ENCODE measurements around the gene CDC14B. TPM values are rescaled to one million over a fixed set of nuclear protein-coding genes. Genes with fewer than 3 reads are reported as not detected.
"Not testable (repeated sequence)": the region's sequence is repeated elsewhere in the genome, so short reads cannot be mapped to it uniquely, and the experiment has no call there.

The CDC14B gene
- total RNA-seq, 2 experiments from 2014 or later: 0.23 to 0.37 TPM

DNA sequence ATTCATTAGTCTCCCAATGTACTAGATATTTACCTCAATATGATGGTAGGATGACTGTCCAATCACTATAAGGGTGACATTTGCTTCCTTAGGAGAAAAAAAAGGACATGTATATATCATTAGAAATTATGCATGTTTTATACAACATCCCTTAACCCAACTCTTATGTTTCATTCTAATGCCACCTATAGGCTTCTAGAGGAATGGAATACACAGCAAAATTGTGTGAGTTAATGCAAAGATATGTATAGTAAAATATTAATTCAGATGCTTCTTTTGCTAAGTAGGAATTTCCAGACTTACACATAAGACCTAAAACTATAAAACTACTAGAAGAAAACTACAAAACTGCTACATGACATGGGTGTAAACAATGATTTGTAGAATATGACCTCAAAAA, 32.0 kb upstream of the CDC14B start:
- ATAC-seq: no peak
- POLR2A ChIA-PET: no interaction called here
- H3K4me1 Mint-ChIP-seq (ENCODE audit: low read depth): peaks cover 13% of the 10 kb centered on the region
- H3K4me3 Mint-ChIP-seq: no peak overlapping the region
- H3K27ac Mint-ChIP-seq: no peak overlapping the region
- CTCF ChIA-PET: no interaction called here
- H3K36me3 Mint-ChIP-seq (ENCODE audit: low read depth): no peaks in the 10 kb centered on the region
- DNase-seq: no peak
- H3K27me3 Mint-ChIP-seq (ENCODE audit: low read depth): peaks cover 7% of the 10 kb centered on the region
- no peaks in the 10 kb centered on the region for H3K9me3 Mint-ChIP-seq (ENCODE audit: insufficient read depth)

DNA sequence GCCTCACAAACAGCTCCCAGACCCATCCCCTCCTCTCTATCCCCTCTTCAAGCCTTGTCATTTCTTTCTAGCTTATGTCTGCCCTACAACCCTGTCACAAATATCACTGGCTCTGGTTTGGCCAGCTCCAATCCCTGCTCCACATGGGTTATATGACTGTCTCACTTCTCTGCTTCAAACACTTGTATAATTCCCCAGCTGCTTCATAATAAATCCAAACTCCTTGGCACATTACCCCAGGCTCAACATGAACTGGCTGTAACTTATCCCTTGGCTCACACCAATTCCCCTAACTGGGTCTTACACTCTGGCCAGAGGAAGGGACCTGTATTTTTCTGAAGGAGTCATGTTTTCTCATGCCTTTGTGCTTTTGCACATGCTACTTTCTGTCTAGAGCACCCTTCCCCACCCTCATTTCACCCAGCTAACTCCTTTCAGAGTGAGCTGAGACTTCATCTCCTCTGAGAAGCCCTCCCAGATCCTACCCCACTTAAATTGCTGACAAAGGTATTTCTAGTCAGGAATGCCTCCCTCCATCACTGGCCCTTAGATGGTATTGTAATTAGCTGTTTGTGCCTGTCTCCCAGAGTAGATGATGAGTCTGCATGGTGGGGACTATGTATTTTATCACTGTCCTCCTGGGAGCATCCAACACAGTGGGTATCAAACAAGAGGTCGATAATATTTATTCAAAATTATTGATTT, 30.1 kb upstream of the CDC14B start:
- H3K27me3 Mint-ChIP-seq (ENCODE audit: low read depth): peaks cover 2% of the 10 kb centered on the region
- ATAC-seq: no peak
- no peak overlapping the region for H3K4me3 Mint-ChIP-seq
- POLR2A ChIA-PET: no interaction called here
- peaks cover 5% of the 10 kb centered on the region for H3K4me1 Mint-ChIP-seq (ENCODE audit: low read depth)
- H3K36me3 Mint-ChIP-seq (ENCODE audit: low read depth): no peaks in the 10 kb centered on the region
- DNase-seq: no peak
- no peaks in the 10 kb centered on the region for H3K9me3 Mint-ChIP-seq (ENCODE audit: insufficient read depth)
- no peak overlapping the region for H3K27ac Mint-ChIP-seq
- CTCF ChIA-PET: interaction anchor here (0.9 to 1.2 kb wide), 2 partner anchors 208 to 322 kb away, joined by 3 to 5 read pairs; no protein-coding TSS in a partner anchor

DNA sequence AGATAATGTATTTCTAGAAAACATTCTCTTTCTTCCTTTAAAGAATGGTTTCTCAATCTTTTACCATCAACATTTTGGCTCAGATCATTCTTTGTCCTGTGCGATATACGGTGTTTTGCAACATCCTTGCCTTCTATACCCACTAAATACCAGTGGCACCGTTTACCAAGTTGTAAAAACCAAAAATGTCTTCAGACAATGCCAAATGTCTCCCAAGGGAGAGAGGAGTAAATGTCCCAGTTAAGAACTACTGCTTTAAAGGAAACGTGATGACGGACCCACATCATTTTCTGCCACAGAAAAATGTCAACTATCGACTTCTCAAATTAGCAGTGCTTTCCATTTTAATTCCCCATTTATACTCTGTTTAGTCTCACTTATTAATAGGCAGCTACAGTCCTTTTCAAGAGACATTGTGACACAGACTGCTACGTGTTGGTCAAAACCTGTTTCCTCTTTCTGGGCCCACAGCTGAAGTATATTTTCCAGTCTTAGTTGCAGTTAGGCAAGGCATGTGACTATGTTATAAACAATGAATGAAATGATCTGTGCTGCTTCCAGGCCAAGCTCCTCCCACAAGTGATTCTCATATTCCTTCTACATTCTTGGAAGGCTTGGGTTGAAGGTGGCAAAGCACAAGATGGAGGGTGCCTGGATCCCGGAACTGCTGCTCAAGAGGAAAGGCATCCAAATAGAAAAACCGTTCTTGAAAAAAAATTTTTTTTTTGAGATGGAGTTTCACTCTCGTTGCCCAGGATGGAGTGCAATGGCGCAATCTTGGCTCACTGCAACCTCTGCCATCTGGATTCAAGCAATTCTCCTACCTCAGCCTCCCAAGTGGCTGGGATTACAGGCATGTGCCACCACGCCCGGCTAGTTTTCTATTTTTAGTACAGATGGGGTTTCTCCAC, 26.7 kb upstream of the CDC14B start:
- Mint-ChIP-seq H3K4me1 (ENCODE audit: low read depth) (no peaks in the 10 kb centered on the region), H3K4me3 (no peak overlapping the region), H3K9me3 (ENCODE audit: insufficient read depth) (no peaks in the 10 kb centered on the region), H3K27ac (no peak overlapping the region), H3K27me3 (ENCODE audit: low read depth) (no peaks in the 10 kb centered on the region), H3K36me3 (ENCODE audit: low read depth) (peaks cover 1% of the 10 kb centered on the region)
- no peak for ATAC-seq
- no peak for DNase-seq
- POLR2A ChIA-PET: no interaction called here
- CTCF ChIA-PET: no interaction called here

- no peak for DNase-seq
- no peak overlapping the region for H3K4me3 Mint-ChIP-seq
- CTCF ChIA-PET: interaction anchor here (0.9 kb wide), 1 partner anchor 202 kb away, joined by 3 read pairs; no protein-coding TSS in a partner anchor
- no peaks in the 10 kb centered on the region for H3K9me3 Mint-ChIP-seq (ENCODE audit: insufficient read depth)
- POLR2A ChIA-PET: no interaction called here
- H3K36me3 Mint-ChIP-seq (ENCODE audit: low read depth): peaks cover 1% of the 10 kb centered on the region
- no peak overlapping the region for H3K27ac Mint-ChIP-seq
- no peaks in the 10 kb centered on the region for H3K4me1 Mint-ChIP-seq (ENCODE audit: low read depth)
- ATAC-seq: no peak
- no peaks in the 10 kb centered on the region for H3K27me3 Mint-ChIP-seq (ENCODE audit: low read depth)
Measured at GRCh38 chr9:96644137-96644536, 24.5 kb upstream of the CDC14B start.

DNA sequence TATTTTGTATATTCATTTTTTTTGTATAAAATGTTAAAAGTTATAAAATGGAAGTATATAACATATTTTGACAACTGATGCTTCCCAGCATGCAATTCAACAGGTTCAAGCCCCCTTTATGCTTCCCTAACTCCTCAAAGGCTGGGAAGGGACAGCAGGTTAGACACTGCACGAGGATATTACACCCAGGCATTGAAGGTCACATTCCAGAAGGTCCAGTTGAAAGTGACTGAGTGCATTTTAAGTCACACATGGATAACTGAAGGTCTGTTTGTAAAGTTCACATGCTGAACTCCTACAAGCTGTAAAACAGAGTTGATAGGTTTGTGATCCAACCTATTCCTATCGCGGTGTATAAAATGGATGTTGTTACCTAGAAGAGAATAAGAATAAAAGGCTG, 21.9 kb upstream of the CDC14B start:
- H3K27me3 Mint-ChIP-seq (ENCODE audit: low read depth): peaks cover 5% of the 10 kb centered on the region
- POLR2A ChIA-PET: no interaction called here
- no peaks in the 10 kb centered on the region for H3K9me3 Mint-ChIP-seq (ENCODE audit: insufficient read depth)
- ATAC-seq (no peak), DNase-seq (no peak)
- no peak overlapping the region for H3K4me3 Mint-ChIP-seq
- no peaks in the 10 kb centered on the region for H3K4me1 Mint-ChIP-seq (ENCODE audit: low read depth)
- CTCF ChIA-PET: no interaction called here
- peaks cover 1% of the 10 kb centered on the region for H3K36me3 Mint-ChIP-seq (ENCODE audit: low read depth)
- no peak overlapping the region for H3K27ac Mint-ChIP-seq

DNA sequence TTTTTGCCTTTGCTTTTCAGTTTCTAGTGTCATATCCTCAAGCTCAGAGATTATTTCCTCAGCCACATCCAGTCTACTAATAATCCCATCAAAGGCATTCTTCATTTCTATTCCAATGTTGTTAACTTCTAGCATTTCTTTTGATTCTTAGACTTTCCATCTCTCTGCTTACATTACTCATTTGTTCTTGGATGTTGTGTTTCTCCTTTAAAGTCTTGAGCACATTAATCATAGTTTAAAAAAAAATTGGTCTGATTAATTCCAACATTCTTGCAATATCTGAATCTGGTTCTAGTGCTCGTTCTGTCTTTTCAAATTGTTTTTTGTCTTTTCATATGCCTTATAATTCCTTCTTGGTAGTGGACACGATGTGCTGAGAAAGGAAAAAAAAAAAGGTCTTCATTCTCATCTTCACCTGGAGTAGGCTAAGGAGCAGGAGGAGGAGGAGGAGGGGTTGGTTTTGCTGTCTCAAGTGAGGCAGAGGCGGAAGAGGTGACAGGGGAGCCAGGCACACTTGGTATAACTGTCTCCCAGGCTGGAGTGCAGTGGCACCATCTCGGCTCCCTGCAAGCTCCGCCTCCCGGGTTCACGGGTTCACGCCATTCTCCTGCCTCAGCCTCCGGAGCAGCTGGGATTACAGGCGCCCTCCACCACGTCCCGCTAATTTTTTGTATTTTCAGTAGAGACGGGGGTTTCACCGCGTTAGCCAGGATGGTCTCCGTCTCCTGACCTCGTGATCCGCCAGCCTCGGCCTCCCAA, 19.1 kb upstream of the CDC14B start:
- ATAC-seq (no peak), DNase-seq (no peak)
- Mint-ChIP-seq H3K4me1 (ENCODE audit: low read depth) (no peaks in the 10 kb centered on the region), H3K9me3 (ENCODE audit: insufficient read depth) (no peaks in the 10 kb centered on the region), H3K36me3 (ENCODE audit: low read depth) (peaks cover 1% of the 10 kb centered on the region), H3K27ac (no peak overlapping the region), H3K4me3 (no peak overlapping the region), H3K27me3 (ENCODE audit: low read depth) (peaks cover 12% of the 10 kb centered on the region)
- ChIA-PET CTCF (no interaction called here), POLR2A (no interaction called here)

- H3K4me1 Mint-ChIP-seq (ENCODE audit: low read depth): no peaks in the 10 kb centered on the region
Measured at GRCh38 chr9:96636368-96636767, 16.7 kb upstream of the CDC14B start.

GRCh38 chr9:96633579-96633978, 13.9 kb upstream of the CDC14B start:
- ATAC-seq; H3K9me3 Mint-ChIP-seq (ENCODE audit: insufficient read depth); H3K4me1 Mint-ChIP-seq (ENCODE audit: low read depth); POLR2A ChIA-PET; H3K27ac Mint-ChIP-seq; H3K36me3 Mint-ChIP-seq (ENCODE audit: low read depth); DNase-seq; H3K4me3 Mint-ChIP-seq: not testable (repeated sequence)
- CTCF ChIA-PET: interaction anchor here (0.7 kb wide), 1 partner anchor 316 kb away, joined by 3 read pairs; no protein-coding TSS in a partner anchor
- peaks cover 21% of the 10 kb centered on the region for H3K27me3 Mint-ChIP-seq (ENCODE audit: low read depth)

More at GRCh38 chr9:96636368-96636767, 16.7 kb upstream of the CDC14B start:
- Mint-ChIP-seq H3K27me3 (ENCODE audit: low read depth) (peaks cover 15% of the 10 kb centered on the region), H3K9me3 (ENCODE audit: insufficient read depth) (no peaks in the 10 kb centered on the region), H3K27ac (no peak overlapping the region), H3K36me3 (ENCODE audit: low read depth) (no peaks in the 10 kb centered on the region), H3K4me3 (no peak overlapping the region)
- ChIA-PET POLR2A (no interaction called here), CTCF (no interaction called here)
- ATAC-seq (no peak), DNase-seq (no peak)

- POLR2A ChIA-PET: no interaction called here
- no peak overlapping the region for H3K4me3 Mint-ChIP-seq
- CTCF ChIA-PET: no interaction called here
- no peak for ATAC-seq
- no peak overlapping the region for H3K27ac Mint-ChIP-seq
- no peaks in the 10 kb centered on the region for H3K4me1 Mint-ChIP-seq (ENCODE audit: low read depth)
- H3K27me3 Mint-ChIP-seq (ENCODE audit: low read depth): peaks cover 12% of the 10 kb centered on the region
- no peak for DNase-seq
- H3K9me3 Mint-ChIP-seq (ENCODE audit: insufficient read depth): no peaks in the 10 kb centered on the region
- H3K36me3 Mint-ChIP-seq (ENCODE audit: low read depth): no peaks in the 10 kb centered on the region
Measured at GRCh38 chr9:96626912-96627311, 7.3 kb upstream of the CDC14B start.

- ATAC-seq (no peak), DNase-seq (no peak)
- H3K27me3 Mint-ChIP-seq (ENCODE audit: low read depth): peaks cover 38% of the 10 kb centered on the region
- H3K27ac Mint-ChIP-seq: no peak overlapping the region
- ChIA-PET POLR2A (no interaction called here), CTCF (no interaction called here)
- peaks cover 8% of the 10 kb centered on the region for H3K4me1 Mint-ChIP-seq (ENCODE audit: low read depth)
- no peaks in the 10 kb centered on the region for H3K36me3 Mint-ChIP-seq (ENCODE audit: low read depth)
- no peaks in the 10 kb centered on the region for H3K9me3 Mint-ChIP-seq (ENCODE audit: insufficient read depth)
- H3K4me3 Mint-ChIP-seq: no peak overlapping the region
Measured at GRCh38 chr9:96621618-96622017, 2.0 kb upstream of the CDC14B start.

- Mint-ChIP-seq H3K4me1 (ENCODE audit: low read depth) (peaks cover 8% of the 10 kb centered on the region), H3K36me3 (ENCODE audit: low read depth) (no peaks in the 10 kb centered on the region), H3K27me3 (ENCODE audit: low read depth) (peaks cover 37% of the 10 kb centered on the region), H3K27ac (no peak overlapping the region), H3K4me3 (no peak overlapping the region), H3K9me3 (ENCODE audit: insufficient read depth) (no peaks in the 10 kb centered on the region)
- DNase-seq (no peak), ATAC-seq (no peak)
- ChIA-PET CTCF (no interaction called here), POLR2A (no interaction called here)
Measured at GRCh38 chr9:96620832-96621269, 1.2 kb upstream of the CDC14B start.

GRCh38 chr9:96620181-96620514, 505 bp upstream of the CDC14B start:
- ATAC-seq: no peak
- no peaks in the 10 kb centered on the region for H3K9me3 Mint-ChIP-seq (ENCODE audit: insufficient read depth)
- H3K4me3 Mint-ChIP-seq: peak overlapping the region; percentile 46
- no peak overlapping the region for H3K27ac Mint-ChIP-seq
- peaks cover 8% of the 10 kb centered on the region for H3K4me1 Mint-ChIP-seq (ENCODE audit: low read depth)
- ChIA-PET POLR2A (no interaction called here), CTCF (no interaction called here)
- H3K36me3 Mint-ChIP-seq (ENCODE audit: low read depth): no peaks in the 10 kb centered on the region
- no peak for DNase-seq
- peaks cover 42% of the 10 kb centered on the region for H3K27me3 Mint-ChIP-seq (ENCODE audit: low read depth)

Measured in activated CD8-positive, alpha-beta T cell treated with anti-CD3 and anti-CD28 coated beads, Interleukin-2, amount 10 ng/mL, durations not matched to agents 7 days and 5 days (primary cell).